Ectodermal cell (in vitro differentiated cells): ENCODE results near the gene EFNA5.

Experiments used
- H3K27ac ChIP-seq: 2 replicates; pipeline ENCODE4 v1.7.0; 2013; ENCODE audit warnings: mild to moderate bottlenecking, low read depth, low read length; ENCODE audit not compliant: insufficient read depth, poor library complexity, severe bottlenecking
- H3K27me3 ChIP-seq: 2 replicates; pipeline ENCODE4 v1.7.0; 2013; ENCODE audit warnings: mild to moderate bottlenecking, low read length; ENCODE audit not compliant: insufficient read depth, control insufficient read depth, poor library complexity, severe bottlenecking
- H3K36me3 ChIP-seq: one replicate; pipeline ENCODE4 v1.7.0; 2013; ENCODE audit warnings: low read length; ENCODE audit not compliant: control insufficient read depth, insufficient read depth
- H3K4me1 ChIP-seq: one replicate; pipeline ENCODE4 v1.7.0; 2013; ENCODE audit warnings: low read length; ENCODE audit not compliant: control insufficient read depth, insufficient read depth
- H3K4me3 ChIP-seq: 2 replicates; pipeline ENCODE4 v1.7.0; 2013; ENCODE audit warnings: low read depth, low read length, control low read depth; ENCODE audit not compliant: insufficient read depth
- H3K9me3 ChIP-seq: 2 replicates; pipeline ENCODE4 v1.7.0; 2013; ENCODE audit warnings: mild to moderate bottlenecking, low read length, moderate library complexity; ENCODE audit not compliant: control insufficient read depth
- WGBS, 2 experiments: methylation state at CpG; one replicate each; pipeline ENCODE4 v1.1.7; 2013; ENCODE audit warnings: missing lambda C conversion rate in 2 of 2; 5-methylcytosine and 5-hydroxymethylcytosine counted together

Gene EFNA5

GRCh38 chr5:107384256-107384655, 286.5 kb downstream of the EFNA5 start:
- Histone ChIP-seq H3K4me3 (no peak overlapping the region), H3K36me3 (peaks cover 3% of the 10 kb centered on the region), H3K27ac (no peak overlapping the region), H3K27me3 (no peaks in the 10 kb centered on the region), H3K9me3 (no peaks in the 10 kb centered on the region), H3K4me1 (peaks cover 5% of the 10 kb centered on the region)
- 94% methylated on average over 4 of the region's 4 CpGs for WGBS, 2 experiments

- H3K36me3 ChIP-seq = peaks cover 3% of the 10 kb centered on the region
- H3K4me3 ChIP-seq = no peak overlapping the region
- no peaks in the 10 kb centered on the region for H3K27me3 ChIP-seq
- H3K4me1 ChIP-seq = peaks cover under 1% of the 10 kb centered on the region
- no peaks in the 10 kb centered on the region for H3K9me3 ChIP-seq
- WGBS, 2 experiments = 78 to 94% methylated on average over 1 of the region's 1 CpG
- H3K27ac ChIP-seq = no peak overlapping the region
These were observed 287.3 kb downstream of the EFNA5 start for GRCh38 chr5:107383414-107383813.

GRCh38 chr5:107381189-107381856, 289.4 kb downstream of the EFNA5 start:
- no peak overlapping the region for H3K27ac ChIP-seq
- no peak overlapping the region for H3K4me3 ChIP-seq
- no peaks in the 10 kb centered on the region for H3K9me3 ChIP-seq
- H3K4me1 ChIP-seq = peaks cover 14% of the 10 kb centered on the region
- WGBS, 2 experiments = 90 to 91% methylated on average over 13 of the region's 13 CpGs
- H3K36me3 ChIP-seq = peaks cover 3% of the 10 kb centered on the region
- no peaks in the 10 kb centered on the region for H3K27me3 ChIP-seq

- Histone ChIP-seq H3K27me3 (no peaks in the 10 kb centered on the region), H3K36me3 (peaks cover 3% of the 10 kb centered on the region), H3K4me3 (no peak overlapping the region), H3K27ac (no peak overlapping the region), H3K9me3 (no peaks in the 10 kb centered on the region), H3K4me1 (peaks cover 14% of the 10 kb centered on the region)
- WGBS, 2 experiments = 96 to 98% methylated on average over 10 of the region's 10 CpGs
These were observed 290.1 kb downstream of the EFNA5 start for GRCh38 chr5:107380654-107381053.

GRCh38 chr5:107378218-107378899, 292.4 kb downstream of the EFNA5 start:
- Histone ChIP-seq H3K4me3 (no peak overlapping the region), H3K9me3 (no peaks in the 10 kb centered on the region), H3K4me1 (peaks cover 23% of the 10 kb centered on the region), H3K36me3 (peaks cover 3% of the 10 kb centered on the region), H3K27ac (no peak overlapping the region), H3K27me3 (no peaks in the 10 kb centered on the region)
- WGBS, 2 experiments = 90 to 95% methylated on average over 2 of the region's 2 CpGs

- Histone ChIP-seq H3K27me3 (no peaks in the 10 kb centered on the region), H3K4me1 (peaks cover 27% of the 10 kb centered on the region), H3K9me3 (no peaks in the 10 kb centered on the region), H3K27ac (no peak overlapping the region), H3K4me3 (no peak overlapping the region), H3K36me3 (peaks cover 3% of the 10 kb centered on the region)
- 94 to 96% methylated on average over 5 of the region's 5 CpGs for WGBS, 2 experiments
These were observed 293.5 kb downstream of the EFNA5 start for GRCh38 chr5:107377277-107377609.

- 93 to 95% methylated on average over 11 of the region's 11 CpGs for WGBS, 2 experiments
- peaks cover 27% of the 10 kb centered on the region for H3K4me1 ChIP-seq
- H3K4me3 ChIP-seq = no peak overlapping the region
- H3K9me3 ChIP-seq = no peaks in the 10 kb centered on the region
- H3K36me3 ChIP-seq = peaks cover 3% of the 10 kb centered on the region
- no peak overlapping the region for H3K27ac ChIP-seq
- no peaks in the 10 kb centered on the region for H3K27me3 ChIP-seq
These were observed 294.0 kb downstream of the EFNA5 start for GRCh38 chr5:107376546-107377276.

GRCh38 chr5:107373549-107374263, 297.0 kb downstream of the EFNA5 start:
- WGBS, 2 experiments = 77 to 80% methylated on average over 9 of the region's 9 CpGs
- no peak overlapping the region for H3K4me3 ChIP-seq
- no peaks in the 10 kb centered on the region for H3K27me3 ChIP-seq
- H3K4me1 ChIP-seq = peaks cover 31% of the 10 kb centered on the region
- H3K27ac ChIP-seq = no peak overlapping the region
- H3K36me3 ChIP-seq = no peaks in the 10 kb centered on the region
- no peaks in the 10 kb centered on the region for H3K9me3 ChIP-seq

- Histone ChIP-seq H3K9me3 (no peaks in the 10 kb centered on the region), H3K27ac (no peak overlapping the region), H3K4me1 (peaks cover 33% of the 10 kb centered on the region), H3K4me3 (no peak overlapping the region), H3K36me3 (no peaks in the 10 kb centered on the region), H3K27me3 (no peaks in the 10 kb centered on the region)
- 91 to 94% methylated on average over 7 of the region's 7 CpGs for WGBS, 2 experiments
These were observed 297.9 kb downstream of the EFNA5 start for GRCh38 chr5:107372723-107373450.
